GM18511 (cell line): ENCODE data around the gene TTF1.
"Not testable (repeated sequence)": the region's sequence is repeated elsewhere in the genome, so short reads cannot be mapped to it uniquely, and the experiment has no call there.

Experiments
- ATAC-seq: cut with Tn5 transposase; IDR thresholded peaks from one replicate; pipeline ENCODE4 v1.9.1; 2021; ENCODE audit warnings: mild to moderate bottlenecking, moderate library complexity; ENCODE audit not compliant: unreplicated experiment

The TTF1 gene

GRCh38 chr9:132412089-132412488 lies 5.4 kb upstream of the TTF1 start:
- no peak for ATAC-seq

- no peak for ATAC-seq
These were observed 4.5 kb upstream of the TTF1 start for GRCh38 chr9:132411091-132411508.

GRCh38 chr9:132410642-132411041 lies 4.0 kb upstream of the TTF1 start:
- no peak for ATAC-seq

GRCh38 chr9:132409828-132410528 lies 3.3 kb upstream of the TTF1 start, which contains the start of gene CFAP77:
Gene CFAP77 (plus strand): TSS chr9:132410211. CDS start chr9:132410272, 61 bp downstream.
- no peak for ATAC-seq

GRCh38 chr9:132408521-132408920 lies 1.9 kb upstream of the TTF1 start:
- no peak for ATAC-seq

- no peak for ATAC-seq
These were observed 556 bp upstream of the TTF1 start for GRCh38 chr9:132407196-132407595.

GRCh38 chr9:132404228-132404881 lies 2.3 kb downstream of the TTF1 start:
- ATAC-seq, result no peak

- no peak for ATAC-seq
These were observed 4.8 kb downstream of the TTF1 start for GRCh38 chr9:132401824-132402223.

GRCh38 chr9:132395560-132395959 lies 11.1 kb downstream of the TTF1 start:
- no peak for ATAC-seq

- no peak for ATAC-seq
These were observed 15.2 kb downstream of the TTF1 start for GRCh38 chr9:132391449-132391848.

- no peak for ATAC-seq
These were observed 15.7 kb downstream of the TTF1 start for GRCh38 chr9:132390966-132391365.

- no peak for ATAC-seq
These were observed 19.5 kb downstream of the TTF1 start for GRCh38 chr9:132387133-132387532.

- ATAC-seq, result no peak
These were observed 22.3 kb downstream of the TTF1 start for GRCh38 chr9:132384376-132384775.

- no peak for ATAC-seq
These were observed 23.2 kb downstream of the TTF1 start for GRCh38 chr9:132383462-132383883.

GRCh38 chr9:132381966-132382541 lies 24.6 kb downstream of the TTF1 start:
- ATAC-seq, result peak; percentile 73

GRCh38 chr9:132378416-132378815 lies 28.2 kb downstream of the TTF1 start:
- ATAC-seq, result not testable (repeated sequence)

- ATAC-seq, result not testable (repeated sequence)
These were observed 28.9 kb downstream of the TTF1 start for GRCh38 chr9:132377769-132378168.

GRCh38 chr9:132372177-132373095 lies 34.2 kb downstream of the TTF1 start:
- ATAC-seq, result no peak

- ATAC-seq, result no peak
These were observed 36.0 kb downstream of the TTF1 start for GRCh38 chr9:132370592-132370991.

GRCh38 chr9:132369421-132369820 lies 37.2 kb downstream of the TTF1 start:
- ATAC-seq, result no peak
